Fibroblast of mammary gland (primary cell): ENCODE data around the gene TBXAS1.

Experiments
- DNase-seq: peaks from one replicate; pipeline ENCODE4 v3.0.0-alpha.2; 2010; ENCODE audit warnings: low read depth
- H3K4me3 ChIP-seq: 2 replicates; pipeline ENCODE4 v1.5.1; 2011; ENCODE audit warnings: low read depth, mild to moderate bottlenecking, low read length, moderate library complexity; ENCODE audit not compliant: control insufficient read depth
- CTCF ChIP-seq: conservative IDR thresholded peaks from 2 replicates; pipeline ENCODE4 v1.5.1; 2011; ENCODE audit warnings: low read depth, low read length, inconsistent platforms; ENCODE audit not compliant: control insufficient read depth, insufficient read depth

The TBXAS1 gene

GRCh38 chr7:140025814-140026433 lies 196.9 kb downstream of the TBXAS1 start:
- TF ChIP-seq CTCF: no peak
- no peak for DNase-seq
- no peak overlapping the region for H3K4me3 ChIP-seq

DNA sequence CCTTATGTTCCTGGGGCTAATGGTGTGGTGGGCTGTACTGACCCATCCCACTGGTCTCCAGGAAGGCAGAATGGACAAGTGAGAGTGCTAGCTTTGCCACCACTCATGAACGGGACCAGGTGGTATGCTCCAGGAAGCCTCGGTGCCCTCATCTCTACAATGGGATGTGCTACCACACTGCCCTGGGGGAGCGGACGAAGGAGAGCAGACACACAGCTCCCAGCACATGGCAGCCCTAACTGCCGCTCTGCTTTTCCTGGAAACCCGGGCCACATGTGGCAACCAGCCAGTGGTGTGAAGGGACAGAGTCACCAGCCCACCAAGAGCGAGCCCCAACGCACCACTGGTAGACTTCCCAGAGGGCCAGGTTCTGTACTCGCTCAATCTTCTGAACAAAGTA lies 197.9 kb downstream of the TBXAS1 start:
- no peak for TF ChIP-seq CTCF
- no peak overlapping the region for H3K4me3 ChIP-seq
- DNase-seq: no peak

DNA sequence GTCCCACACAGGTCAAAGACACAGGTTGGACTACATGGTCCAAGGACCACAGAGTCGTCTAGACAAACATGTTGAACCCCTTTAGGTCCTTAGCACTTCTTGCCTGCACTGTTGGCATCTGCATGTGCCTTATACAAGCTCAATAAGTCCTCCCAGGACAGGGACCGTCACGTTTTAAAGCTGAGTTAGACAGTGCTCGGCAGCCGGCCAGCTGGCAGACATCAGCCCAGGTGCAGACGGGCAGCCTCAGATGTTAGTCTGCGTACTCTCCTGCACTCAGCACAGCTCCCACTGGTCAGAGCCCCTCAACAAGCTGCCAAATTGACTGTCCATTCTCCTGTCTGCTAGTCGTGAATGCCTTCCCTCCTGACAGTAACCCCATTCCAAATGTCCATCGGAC lies 198.8 kb downstream of the TBXAS1 start:
- H3K4me3 ChIP-seq: no peak overlapping the region
- DNase-seq: no peak
- no peak for TF ChIP-seq CTCF

DNA sequence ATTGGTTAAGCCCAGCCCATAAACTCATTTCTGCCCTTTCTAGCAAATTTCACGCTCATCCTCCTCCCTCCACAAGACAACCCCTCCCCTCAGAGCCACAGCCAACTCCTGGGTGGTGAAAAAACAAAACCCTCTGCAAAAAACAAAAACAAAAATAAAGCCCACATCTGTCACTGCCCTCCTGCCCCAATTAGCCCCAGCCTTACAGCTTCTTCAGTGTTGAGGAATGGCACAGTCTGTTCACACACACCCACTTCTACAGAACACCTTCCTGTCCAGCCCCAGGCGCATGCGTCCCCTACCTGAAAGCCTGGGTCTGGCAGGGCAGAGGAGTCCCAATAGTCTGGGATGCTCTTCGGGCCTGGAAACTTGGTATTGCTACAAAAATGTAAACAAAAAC lies 199.2 kb downstream of the TBXAS1 start:
- TF ChIP-seq CTCF: no peak
- no peak for DNase-seq
- no peak overlapping the region for H3K4me3 ChIP-seq

GRCh38 chr7:140029072-140029471 lies 200.0 kb downstream of the TBXAS1 start:
- no peak for TF ChIP-seq CTCF
- DNase-seq: no peak
- no peak overlapping the region for H3K4me3 ChIP-seq

- no peak for TF ChIP-seq CTCF
- no peak overlapping the region for H3K4me3 ChIP-seq
- peak; percentile 31 for DNase-seq
Measured at GRCh38 chr7:140031364-140031763, 202.3 kb downstream of the TBXAS1 start.

DNA sequence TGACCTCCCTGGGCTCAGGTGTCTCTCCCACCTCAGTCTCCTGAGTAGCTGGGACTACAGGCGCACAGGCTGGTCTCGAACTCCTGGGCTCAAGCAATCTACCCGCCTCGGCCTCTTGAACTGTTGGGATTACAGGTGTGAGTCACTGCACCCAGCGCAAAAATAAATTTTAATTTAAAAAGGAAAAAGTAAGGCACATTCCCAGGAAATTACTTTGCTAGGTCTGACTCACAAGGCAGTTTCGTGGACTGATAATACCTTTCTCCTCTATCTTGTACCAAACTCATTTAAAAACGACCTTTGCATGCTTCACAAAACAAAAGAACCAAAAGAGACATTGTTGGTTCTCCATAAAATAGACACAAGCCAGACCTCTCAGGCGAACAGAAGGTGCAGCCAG lies 204.0 kb downstream of the TBXAS1 start:
- no peak overlapping the region for H3K4me3 ChIP-seq
- no peak for TF ChIP-seq CTCF
- peak; percentile 55 for DNase-seq
